ENCODE results near the gene MBD1. TPM values are rescaled to one million over a fixed set of nuclear protein-coding genes. Genes with fewer than 3 reads are reported as not detected.
A peak's percentile ranks its signal among the peaks of the same experiment; 100 is the strongest.

Gene MBD1
- total and polyA plus RNA-seq, 2 of the 13 experiments (the other 11 are each of a cell fraction or from before 2014, with no cell fraction given): 25.5 to 28.6 TPM

- no peaks in the 10 kb centered on the region for H3K9me3 ChIP-seq (ENCODE audit: low read length)
- in situ Hi-C loops (cut with HindIII; ENCODE audit: extremely low pct_ligation_motif_present, low pct_unique_long_range_greater_than_20kb) (loop anchor here (10.0 kb wide), 1 partner anchor 138 kb away; no protein-coding TSS in a partner anchor), intact Hi-C loops (cut with micrococcal nuclease; ENCODE audit: unreplicated experiment) (loop anchor here (5.0 kb wide), 3 partner anchors 70 to 140 kb away; no protein-coding TSS in a partner anchor)
- no peak for FAIRE-seq
- H3K36me3 ChIP-seq (replicated peaks in 1 of 2; ENCODE audit: control insufficient read depth in 1 of 2, insufficient read depth in 2 of 2, low read length in 2 of 2): peaks cover 9 to 23% of the 10 kb centered on the region in 2 experiments; a peak in 4 of 5 replicates
- no peak; the same call in 2 of the 3 replicates for ATAC-seq
- no TSS peak for BruUV-seq (replicated peaks)
- peak overlapping the region; percentile 88 to 93 (median 90) for H3K4me3 ChIP-seq (replicated peaks in 1 of 3; ENCODE audit: insufficient read depth in 1 of 3, low read depth in 2 of 3, low read length in 3 of 3)
- ChIA-PET CTCF (ENCODE audit: low intra/inter-chr PET ratio, low total read pairs) (interaction anchor here (1.5 kb wide), 1 partner anchor 70 kb away, joined by 7 read pairs; no protein-coding TSS in a partner anchor), POLR2A (no interaction called here)
- H4K20me1 ChIP-seq (ENCODE audit: insufficient read depth, low read length): no peaks in the 10 kb centered on the region
- no peak overlapping the region for H2AFZ ChIP-seq (ENCODE audit: low read length)
- peak overlapping the region; percentile 77 for H3K4me2 ChIP-seq (ENCODE audit: low read depth, low read length)
- peak overlapping the region; percentile 54 for H3K27ac ChIP-seq (ENCODE audit: extremely low read length, insufficient read depth, low read length)
- no peak for DNase-seq (ENCODE audit: low spot score)
- TF ChIP-seq ZNF749 (CRISPR knock-in tag; IDR thresholded peaks at IDR 0.05; ENCODE audit: borderline replicate concordance) (no peak), DZIP1 (CRISPR knock-in tag; IDR thresholded peaks at IDR 0.05) (0 out of 2 replicates have a peak, but pooled peaks have one; percentile 23), KDM5A (IDR thresholded peaks at IDR 0.05; ENCODE audit: borderline replicate concordance, low read length) (no peak), CTCF (CRISPR knock-in tag; IDR thresholded peaks at IDR 0.05) (no peak)
- 10% methylated on average over 22 of the region's 27 CpGs for WGBS (ENCODE audit: low lambda C conversion rate)
- H3K9ac ChIP-seq (ENCODE audit: insufficient read depth, low read depth, low read length): peak overlapping the region; percentile 83
- peaks cover 0 to 4% of the 10 kb centered on the region in 2 experiments; a peak in 2 of 5 replicates for H3K27me3 ChIP-seq (ENCODE audit: control insufficient read depth in 1 of 2, insufficient read depth in 2 of 2, low read length in 2 of 2)
- H3K4me1 ChIP-seq (ENCODE audit: insufficient read depth, low read length): peaks cover 18% of the 10 kb centered on the region
- peaks cover 3% of the 10 kb centered on the region for H3K79me2 ChIP-seq (ENCODE audit: insufficient read depth, low read length)
Observed at GRCh38 chr18:50287028-50287440, 5.7 kb upstream of the MBD1 start.

All from HepG2 (cell line).